Colonic mucosa (tissue), 4 donors: Measurements from ENCODE around the gene LBR. TPM values are rescaled to one million over a fixed set of nuclear protein-coding genes. Genes with fewer than 3 reads are reported as not detected.

ENCODE experiments used
- DNase-seq: peaks from one replicate; pipeline ENCODE4 v3.0.0-alpha.2; 2020
- H3K27ac ChIP-seq: fragments of 200-600 bp; one replicate; pipeline ENCODE4 v1.8.0; 2021
- H3K27me3 ChIP-seq: fragments of 200-600 bp; one replicate; pipeline ENCODE4 v1.8.0; 2021
- H3K36me3 ChIP-seq: fragments of 200-600 bp; one replicate; pipeline ENCODE4 v1.8.0; 2021
- H3K4me1 ChIP-seq: fragments of 200-600 bp; one replicate; pipeline ENCODE4 v1.8.0; 2021; ENCODE audit warnings: mild to moderate bottlenecking
- H3K4me3 ChIP-seq: fragments of 200-600 bp; one replicate; pipeline ENCODE4 v1.8.0; 2021
- H3K9ac ChIP-seq, 2 donors: one replicate each; pipeline ENCODE4 v1.7.0; 2013; ENCODE audit warnings: control low read depth in 2 of 2, low read depth in 2 of 2, low read length in 2 of 2
- H3K9me3 ChIP-seq: fragments of 200-600 bp; one replicate; pipeline ENCODE4 v1.8.0; 2021
- CTCF ChIP-seq: fragments of 200-600 bp; IDR thresholded peaks from one replicate; pipeline ENCODE4 v1.8.0; 2022; ENCODE audit warnings: antibody characterized with exemption, mild to moderate bottlenecking
- intact Hi-C: fragments of 100-400 bp; cut with DNase I; formaldehyde crosslinking; loops from one replicate; pipeline ENCODE4 v1.14.1; 2022
- total RNA-seq, 2 donors: library from RNA; stranded (reverse); fragmentation: NEBNext Ultra II Directional in 1 of 2; extraction: Animal tissue kit (Norgen Biotek cat#: 25700) in 1 of 2; gene quantifications; one replicate each; pipeline ENCODE4 v1.2.1, GENCODE V29; 2021
- donor health status: healthy.
- donor health status: DM: no; HTN: no; CAD: no.
- donor health status: DM: no; HTN: no; CAD: no.

LBR gene
- total RNA-seq, 2 donors from 2014 or later, result 111 to 147 TPM

- H3K9me3 ChIP-seq, result no peaks in the 10 kb centered on the region
- intact Hi-C loops, result no loop called here
- H3K27ac ChIP-seq, result no peak overlapping the region
- H3K36me3 ChIP-seq, result no peaks in the 10 kb centered on the region
- peaks cover 6% of the 10 kb centered on the region for H3K4me1 ChIP-seq
- H3K27me3 ChIP-seq, result no peaks in the 10 kb centered on the region
- DNase-seq, result no peak
- TF ChIP-seq CTCF, result no peak
- H3K9ac ChIP-seq, result no peak overlapping the region
- H3K4me3 ChIP-seq, result no peak overlapping the region
Observed at GRCh38 chr1:225460737-225461532, 33.1 kb upstream of the LBR start.

DNA sequence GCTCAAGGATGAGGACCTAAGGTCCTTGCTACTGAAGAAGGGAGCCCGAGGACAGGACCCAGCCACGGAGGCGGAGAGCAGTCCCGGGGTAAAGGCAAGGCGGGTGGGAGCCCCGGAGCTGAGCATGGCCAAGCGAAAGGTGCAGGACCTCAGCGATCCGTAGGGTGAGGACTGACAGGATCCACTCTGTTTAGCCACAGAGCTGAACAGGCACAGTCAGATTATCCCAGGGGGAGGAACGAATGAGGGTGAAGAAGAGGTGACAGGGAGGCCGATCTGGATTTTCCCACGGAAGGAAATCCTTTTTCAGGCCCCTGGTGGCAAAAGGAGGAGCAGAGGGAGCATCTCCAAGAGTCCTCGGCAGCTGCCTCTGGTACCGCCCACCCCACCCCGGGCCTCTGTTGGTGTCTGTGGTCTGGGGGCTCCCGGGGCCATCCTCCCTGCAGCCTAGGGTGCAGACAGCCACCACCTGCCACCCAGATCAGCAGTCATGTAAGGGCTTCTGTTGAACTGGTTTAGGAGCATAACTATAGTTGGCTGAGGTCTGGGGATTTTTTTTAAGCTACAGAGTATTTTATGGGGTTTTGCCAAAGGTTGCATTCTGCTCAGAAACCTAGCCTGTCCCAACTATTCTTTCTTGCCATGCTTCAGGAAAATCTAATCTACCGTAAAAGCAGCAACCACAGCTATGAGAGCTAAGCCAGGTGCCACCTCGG is 32.3 kb upstream of the LBR start:
- DNase-seq, result no peak
- Histone ChIP-seq H3K9me3 (no peaks in the 10 kb centered on the region), H3K27ac (no peak overlapping the region), H3K36me3 (no peaks in the 10 kb centered on the region), H3K9ac (no peak overlapping the region), H3K4me3 (no peak overlapping the region), H3K27me3 (no peaks in the 10 kb centered on the region), H3K4me1 (peaks cover 6% of the 10 kb centered on the region)
- intact Hi-C loops, result no loop called here
- no peak for TF ChIP-seq CTCF

- H3K4me1 ChIP-seq, result peaks cover 3% of the 10 kb centered on the region
- no peak overlapping the region for H3K27ac ChIP-seq
Observed at GRCh38 chr1:225458222-225458631, 30.4 kb upstream of the LBR start.

GRCh38 chr1:225454733-225455132 is 26.9 kb upstream of the LBR start:
- H3K27ac ChIP-seq, result peak overlapping the region; percentile 34
- H3K4me3 ChIP-seq, result no peak overlapping the region
- intact Hi-C loops, result no loop called here
- no peaks in the 10 kb centered on the region for H3K4me1 ChIP-seq
- H3K27me3 ChIP-seq, result no peaks in the 10 kb centered on the region
- DNase-seq, result no peak
- H3K9me3 ChIP-seq, result no peaks in the 10 kb centered on the region
- no peaks in the 10 kb centered on the region for H3K36me3 ChIP-seq
- no peak overlapping the region for H3K9ac ChIP-seq
- no peak for TF ChIP-seq CTCF

More at GRCh38 chr1:225458222-225458631, 30.4 kb upstream of the LBR start:
- TF ChIP-seq CTCF, result no peak
- DNase-seq, result no peak
- Histone ChIP-seq H3K9me3 (no peaks in the 10 kb centered on the region), H3K36me3 (no peaks in the 10 kb centered on the region), H3K27me3 (no peaks in the 10 kb centered on the region), H3K9ac (no peak overlapping the region), H3K4me3 (no peak overlapping the region)
- intact Hi-C loops, result no loop called here

DNA sequence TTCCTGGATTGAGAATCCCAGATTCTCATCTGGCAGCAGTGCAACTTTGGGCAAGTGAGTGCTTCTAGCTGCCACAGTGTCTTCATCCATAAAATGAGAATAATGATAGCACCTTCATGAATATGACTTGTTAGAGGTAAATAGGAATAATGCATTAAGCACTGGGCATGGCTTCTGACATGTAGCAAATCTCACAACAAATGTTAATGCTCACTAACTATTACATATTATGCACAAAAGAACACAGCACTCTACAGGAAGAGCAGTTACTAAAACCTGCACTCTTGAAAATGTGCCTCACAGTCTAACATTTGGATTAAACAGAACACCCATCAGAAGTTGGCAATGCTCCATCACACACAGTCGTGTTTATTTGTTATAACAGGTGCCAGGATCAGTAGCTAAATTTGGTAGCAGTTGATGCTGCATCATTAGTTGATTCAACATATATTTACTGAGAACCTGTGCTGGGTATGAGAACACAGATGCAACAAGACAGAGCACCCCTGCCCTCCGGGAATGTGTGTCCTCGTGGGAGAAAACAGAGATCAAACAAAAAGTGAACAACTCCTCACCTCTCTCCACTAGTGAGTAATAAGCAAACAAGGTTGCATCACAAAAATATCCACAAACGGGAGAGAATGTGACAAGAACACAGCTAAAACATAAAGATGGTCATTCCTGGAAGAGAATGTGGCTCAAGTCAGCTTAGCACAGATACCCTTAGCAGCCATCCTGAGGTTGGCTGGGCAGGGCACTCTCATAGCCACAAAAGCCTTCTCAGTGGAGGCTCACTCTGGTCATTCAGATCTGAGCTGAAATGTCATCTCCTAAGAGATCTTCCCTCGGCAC is 26.2 kb upstream of the LBR start:
- intact Hi-C loops, result no loop called here
- Histone ChIP-seq H3K27me3 (no peaks in the 10 kb centered on the region), H3K27ac (peak overlapping the region; percentile 34), H3K4me3 (no peak overlapping the region), H3K9ac (no peak overlapping the region), H3K36me3 (no peaks in the 10 kb centered on the region), H3K9me3 (no peaks in the 10 kb centered on the region), H3K4me1 (no peaks in the 10 kb centered on the region)
- TF ChIP-seq CTCF, result no peak
- no peak for DNase-seq
